Activated B cell treated with CpG ODN at 0.5 μM for 24 hours (primary cell): Measurements from ENCODE around the gene CENPW. TPM values are rescaled to one million over a fixed set of nuclear protein-coding genes. Genes with fewer than 3 reads are reported as not detected.

ENCODE experiments used
- ATAC-seq: fragments of 200-7000 bp; cut with Tn5 transposase; one replicate; pipeline ENCODE4 v1.10.0; 2021; ENCODE audit warnings: low read depth, mild to moderate bottlenecking, moderate library complexity
- CTCF ChIA-PET: fragments of 350-600 bp; sonication (Branson Sonifier 250); formaldehyde crosslinking; loops from one replicate; lab custom pipeline; 2021; ENCODE audit warnings: antibody characterized with exemption; lab: Charles Lee
- POLR2A ChIA-PET: fragments of 350-600 bp; sonication (Branson Sonifier 250); formaldehyde crosslinking; loops from one replicate; lab custom pipeline; 2021; ENCODE audit warnings: antibody characterized with exemption; lab: Charles Lee
- DNase-seq: peaks from one replicate; pipeline ENCODE4 v3.0.0; 2022
- H3K27ac Mint-ChIP-seq: one replicate; pipeline ENCODE4 v1.8.0; 2020; ENCODE audit warnings: mixed read lengths
- H3K27me3 Mint-ChIP-seq: one replicate; pipeline ENCODE4 v1.8.0; 2021; ENCODE audit warnings: mixed read lengths
- H3K36me3 Mint-ChIP-seq: one replicate; pipeline ENCODE4 v1.8.0; 2021; ENCODE audit warnings: low read depth, mixed read lengths
- H3K4me1 Mint-ChIP-seq: one replicate; pipeline ENCODE4 v1.8.0; 2021; ENCODE audit warnings: mixed read lengths
- H3K4me3 Mint-ChIP-seq: one replicate; pipeline ENCODE4 v1.8.0; 2020; ENCODE audit warnings: mild to moderate bottlenecking, mixed read lengths
- H3K9me3 Mint-ChIP-seq: one replicate; pipeline ENCODE4 v1.8.0; 2020; ENCODE audit warnings: mixed read lengths
- CTCF ChIP-seq: fragments of 200-600 bp; IDR thresholded peaks from one replicate; pipeline ENCODE4 v1.8.0; 2022; ENCODE audit warnings: antibody characterized with exemption, mild to moderate bottlenecking
- intact Hi-C: fragments of 100-400 bp; cut with micrococcal nuclease; formaldehyde crosslinking; loops from one replicate; pipeline ENCODE4 v1.15.1; 2024
- total RNA-seq: library from RNA; stranded (reverse); gene quantifications from 2 replicates; pipeline ENCODE4 v1.2.3, GENCODE V29; 2022

Gene CENPW
- total RNA-seq, 1 donor from 2014 or later, result 5.2 TPM

GRCh38 chr6:126377594-126378153 lies 37.8 kb downstream of the CENPW start:
- Mint-ChIP-seq H3K27me3 (no peaks in the 10 kb centered on the region), H3K9me3 (no peaks in the 10 kb centered on the region), H3K36me3 (no peaks in the 10 kb centered on the region), H3K4me1 (no peaks in the 10 kb centered on the region), H3K4me3 (no peak overlapping the region), H3K27ac (no peak overlapping the region)
- TF ChIP-seq CTCF, result no peak
- ATAC-seq (no peak), DNase-seq (no peak)
- intact Hi-C loops, result no loop called here
- CTCF ChIA-PET, result no interaction called here
- POLR2A ChIA-PET, result no interaction called here

GRCh38 chr6:126380072-126380583 lies 40.2 kb downstream of the CENPW start:
- no peak for DNase-seq
- ChIA-PET CTCF (no interaction called here), POLR2A (no interaction called here)
- H3K27me3 Mint-ChIP-seq, result no peaks in the 10 kb centered on the region
- no peaks in the 10 kb centered on the region for H3K4me1 Mint-ChIP-seq
- peaks cover 16% of the 10 kb centered on the region for H3K9me3 Mint-ChIP-seq
- no peak for ATAC-seq
- no peaks in the 10 kb centered on the region for H3K36me3 Mint-ChIP-seq
- no peak overlapping the region for H3K27ac Mint-ChIP-seq
- intact Hi-C loops, result no loop called here
- no peak for TF ChIP-seq CTCF
- H3K4me3 Mint-ChIP-seq, result no peak overlapping the region

DNA sequence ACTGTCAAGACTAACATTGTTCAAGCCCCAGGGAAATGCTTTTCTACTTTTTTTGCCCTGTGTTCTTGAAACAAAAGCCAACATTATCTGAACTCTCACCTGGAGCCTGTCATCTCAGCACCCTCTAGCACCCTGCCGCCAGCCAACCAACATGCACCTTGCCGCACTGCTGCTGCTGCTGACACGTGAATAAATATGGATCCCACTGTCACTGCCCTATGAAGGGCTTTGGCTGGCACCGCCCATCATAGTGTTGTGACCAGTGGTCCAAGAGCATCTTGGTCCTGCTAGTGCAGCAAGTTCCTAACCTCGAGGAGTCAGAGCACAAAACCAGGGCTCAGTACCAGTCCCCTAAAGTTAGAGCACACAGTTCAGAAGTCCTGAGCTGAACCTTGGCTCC lies 41.6 kb downstream of the CENPW start:
- Mint-ChIP-seq H3K4me3 (no peak overlapping the region), H3K4me1 (no peaks in the 10 kb centered on the region), H3K9me3 (peaks cover 16% of the 10 kb centered on the region), H3K36me3 (no peaks in the 10 kb centered on the region), H3K27me3 (no peaks in the 10 kb centered on the region), H3K27ac (no peak overlapping the region)
- DNase-seq (no peak), ATAC-seq (no peak)
- POLR2A ChIA-PET, result no interaction called here
- intact Hi-C loops, result no loop called here
- CTCF ChIA-PET, result no interaction called here
- TF ChIP-seq CTCF, result no peak

- ChIA-PET CTCF (no interaction called here), POLR2A (no interaction called here)
- TF ChIP-seq CTCF, result no peak
- no peak for DNase-seq
- H3K4me3 Mint-ChIP-seq, result no peak overlapping the region
- no peak overlapping the region for H3K27ac Mint-ChIP-seq
- H3K27me3 Mint-ChIP-seq, result no peaks in the 10 kb centered on the region
- H3K36me3 Mint-ChIP-seq, result no peaks in the 10 kb centered on the region
- H3K4me1 Mint-ChIP-seq, result no peaks in the 10 kb centered on the region
- peaks cover 16% of the 10 kb centered on the region for H3K9me3 Mint-ChIP-seq
- intact Hi-C loops, result no loop called here
- ATAC-seq, result no peak
Observed at GRCh38 chr6:126383203-126383602, 43.3 kb downstream of the CENPW start.

- Mint-ChIP-seq H3K4me1 (no peaks in the 10 kb centered on the region), H3K27ac (no peak overlapping the region), H3K4me3 (no peak overlapping the region), H3K36me3 (no peaks in the 10 kb centered on the region), H3K9me3 (peaks cover 16% of the 10 kb centered on the region), H3K27me3 (no peaks in the 10 kb centered on the region)
- ATAC-seq (no peak), DNase-seq (no peak)
- TF ChIP-seq CTCF, result no peak
- intact Hi-C loops, result no loop called here
- ChIA-PET CTCF (no interaction called here), POLR2A (no interaction called here)
Observed at GRCh38 chr6:126385536-126385935, 45.6 kb downstream of the CENPW start.
